Tibial nerve (tissue), 3 donors: ENCODE results near the gene MED12L.

Experiments used
- CTCF ChIP-seq, 5 experiments: fragments of 200-600 bp in 3 of 5; fragments of 450-650 bp in 2 of 5; sonication (generic) in 3 of 5; IDR thresholded peaks; one replicate each; pipeline ENCODE4 v1.5.1; 2016 to 2019; ENCODE audit warnings: antibody characterized with exemption in 5 of 5, mild to moderate bottlenecking in 3 of 5, moderate library complexity in 2 of 5
- POLR2A ChIP-seq, 2 donors: fragments of 450-650 bp; IDR thresholded peaks; one replicate each; pipeline ENCODE4 v1.6.1; 2017; ENCODE audit warnings: antibody characterized with exemption in 2 of 2, mild to moderate bottlenecking in 2 of 2, moderate library complexity in 2 of 2

DNA sequence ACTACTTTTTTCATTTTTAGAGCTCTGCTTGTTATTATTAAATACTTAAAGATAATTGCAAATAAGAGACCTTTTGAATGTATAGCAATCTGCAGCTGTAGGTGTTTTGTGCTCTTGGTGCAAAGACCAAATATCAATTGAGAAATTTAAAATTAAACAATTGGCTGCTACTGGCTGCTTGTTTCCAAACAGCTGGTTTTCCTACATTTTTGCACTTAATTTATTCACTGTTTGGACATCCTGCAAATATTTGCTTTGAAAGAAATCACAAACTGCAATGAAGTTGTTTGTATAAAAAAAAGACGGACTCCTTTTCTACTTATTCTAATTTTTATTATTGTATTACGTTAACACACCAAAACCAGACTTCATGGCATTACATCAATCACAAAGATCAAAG, 35.6 kb downstream of the MED12L start:
- no peak for TF ChIP-seq CTCF (IDR thresholded peaks at IDR 0.05)
- TF ChIP-seq POLR2A (IDR thresholded peaks at IDR 0.05): no peak
